HPDE6-E6E7 (cell line): ENCODE data around the gene FNIP1.
"Not testable (repeated sequence)": the region's sequence is repeated elsewhere in the genome, so short reads cannot be mapped to it uniquely, and the experiment has no call there.

Experiments
- DNase-seq: peaks from one replicate; pipeline ENCODE4 v3.0.0; 2011; ENCODE audit warnings: missing footprints; ENCODE audit errors: extremely low spot score

Gene FNIP1

DNA sequence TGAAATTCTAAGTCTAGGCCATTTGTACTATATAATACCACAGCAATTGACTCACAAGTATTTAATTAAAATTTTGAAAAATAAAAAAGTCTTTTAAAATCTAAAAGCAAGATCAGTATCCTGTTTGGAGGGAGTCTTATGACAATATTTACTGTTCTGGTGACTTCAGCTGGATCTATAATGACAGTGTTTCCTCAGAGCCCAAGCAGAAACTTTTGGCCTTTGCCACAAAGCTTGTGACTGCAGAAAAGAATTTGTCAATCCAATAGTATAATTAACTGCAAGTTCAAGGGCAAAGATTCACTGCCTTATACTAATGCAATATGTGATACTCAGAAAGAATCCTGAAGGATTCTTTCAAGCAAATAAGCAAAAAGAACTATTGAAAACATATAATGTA lies 112.2 kb downstream of the FNIP1 start:
- DNase-seq, result no peak

DNA sequence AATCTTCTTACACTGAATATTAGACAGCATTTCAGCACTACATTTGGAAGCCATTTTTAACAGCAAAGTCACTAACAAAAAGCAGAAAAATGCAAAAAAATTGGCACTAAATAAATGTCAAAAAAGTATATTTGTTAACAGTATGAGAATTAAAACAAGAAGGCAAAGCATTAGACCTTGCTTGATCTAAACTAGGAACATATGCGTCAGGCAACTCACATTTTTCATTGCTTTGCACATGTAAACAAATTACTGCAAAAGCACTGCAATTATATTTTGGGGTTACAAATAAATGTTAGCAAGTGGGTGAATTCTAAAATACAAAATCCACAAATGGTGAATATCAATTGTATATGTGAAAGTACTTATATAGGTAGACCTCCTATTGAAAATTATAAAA lies 112.8 kb downstream of the FNIP1 start:
- no peak for DNase-seq

- no peak for DNase-seq
Measured at GRCh38 chr5:131682826-131683225, 114.0 kb downstream of the FNIP1 start.

- no peak for DNase-seq
Measured at GRCh38 chr5:131682175-131682574, 114.6 kb downstream of the FNIP1 start.

- no peak for DNase-seq
Measured at GRCh38 chr5:131679911-131680310, 116.9 kb downstream of the FNIP1 start.

- not testable (repeated sequence) for DNase-seq
Measured at GRCh38 chr5:131678273-131678672, 118.5 kb downstream of the FNIP1 start.

DNA sequence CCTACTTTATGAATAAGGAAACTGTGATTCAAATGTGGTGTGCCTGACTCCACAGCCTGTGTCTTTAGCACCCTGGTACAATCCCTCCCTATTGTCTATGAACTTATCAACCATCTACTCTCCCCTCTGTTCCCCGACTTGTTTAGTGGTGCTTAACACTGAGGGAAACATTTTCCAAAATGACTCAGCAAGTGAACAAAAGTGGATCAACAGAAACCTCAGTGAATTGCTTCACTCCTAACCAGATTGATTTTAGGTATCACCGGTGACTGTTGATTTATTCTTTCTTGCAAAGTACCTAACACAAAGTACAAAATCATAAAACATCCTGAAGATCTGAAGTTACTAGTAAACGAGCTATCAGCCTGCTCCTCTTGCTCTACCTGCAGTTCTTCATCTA lies 119.7 kb downstream of the FNIP1 start:
- DNase-seq, result no peak

DNA sequence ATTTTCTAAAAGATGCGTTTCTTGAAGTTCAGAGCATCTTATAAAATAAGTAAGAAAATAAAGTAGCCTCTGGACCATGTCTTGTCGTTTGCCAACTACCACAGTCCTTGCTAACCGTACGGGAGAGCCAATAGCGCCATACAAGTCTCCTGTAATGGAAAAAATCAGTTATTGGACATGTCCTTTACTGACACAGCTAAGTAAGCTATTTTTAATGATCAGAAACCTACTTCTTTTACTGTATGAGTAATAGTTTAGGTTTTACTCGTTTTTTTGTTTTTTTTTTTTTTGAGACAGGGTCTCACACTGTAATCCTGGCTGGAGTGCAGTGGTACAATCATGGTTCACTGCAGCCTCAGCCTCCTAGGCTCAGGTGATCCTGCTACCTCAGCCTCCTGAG lies 124.0 kb downstream of the FNIP1 start:
- DNase-seq, result no peak

DNA sequence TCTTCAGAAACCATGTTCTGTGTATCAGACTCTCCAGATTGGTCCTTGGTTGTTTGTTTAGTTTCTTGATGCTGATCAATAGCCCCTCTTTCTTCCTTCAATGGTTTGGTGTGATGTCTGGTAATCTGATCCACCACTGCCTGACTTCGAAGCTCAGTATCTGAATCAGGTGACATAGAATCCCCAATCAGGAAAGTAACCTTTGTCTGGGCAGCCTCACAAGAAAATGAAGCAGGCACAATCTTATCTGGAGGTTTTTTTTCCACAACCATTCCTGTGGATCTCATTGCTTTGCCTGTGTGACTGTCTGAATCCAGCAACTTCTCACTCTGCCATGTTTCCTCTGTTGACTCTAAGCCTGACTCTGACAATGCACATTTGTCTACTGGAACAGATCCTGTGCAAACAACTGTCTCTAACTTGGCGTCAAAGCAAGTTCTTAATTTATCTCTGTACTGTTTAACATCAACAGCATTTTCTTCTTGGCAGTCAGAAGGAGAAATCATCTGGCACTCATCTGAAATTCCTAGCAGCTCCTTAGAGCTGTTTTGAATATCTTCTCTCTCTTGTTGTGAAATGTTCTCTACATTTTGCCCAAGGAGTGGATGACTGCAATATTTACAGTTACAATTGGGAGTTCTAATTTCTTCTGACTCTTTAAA lies 124.7 kb downstream of the FNIP1 start:
- no peak for DNase-seq

DNA sequence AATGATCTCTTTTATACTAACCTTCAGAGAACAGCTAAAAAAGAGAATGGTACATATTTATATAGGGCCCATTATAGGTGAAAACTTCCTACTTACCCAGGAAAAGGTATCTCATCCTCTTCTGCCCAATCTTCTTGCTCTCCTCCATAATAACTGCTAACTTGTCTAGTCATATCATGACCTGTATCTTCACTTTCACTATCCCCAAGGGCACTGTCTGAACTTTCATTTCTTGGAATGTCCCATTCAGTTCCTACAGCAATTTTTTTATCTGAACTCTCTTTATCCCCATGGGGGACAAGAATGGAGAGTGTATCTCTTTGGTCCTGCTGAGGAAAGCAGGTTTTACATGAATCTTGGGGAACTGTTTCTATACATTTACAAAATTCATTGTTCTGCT lies 125.4 kb downstream of the FNIP1 start:
- no peak for DNase-seq

DNA sequence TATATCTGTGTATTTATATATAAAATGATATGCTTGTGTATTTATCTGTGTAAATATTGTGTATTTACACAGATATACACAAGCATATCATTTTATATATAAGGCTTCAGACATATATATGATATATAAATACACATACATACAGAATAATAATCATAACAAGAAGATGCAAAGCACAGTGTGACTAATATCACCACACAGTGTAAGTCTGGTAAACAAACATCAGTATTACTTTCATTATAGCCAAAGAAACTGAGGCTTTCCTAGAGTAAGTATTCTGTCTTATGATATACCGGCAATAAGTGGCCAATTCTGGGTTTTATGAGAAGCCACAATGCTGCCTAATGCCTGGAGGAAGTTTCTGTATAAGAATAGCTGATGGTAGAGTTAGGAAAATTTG lies 131.9 kb downstream of the FNIP1 start:
- DNase-seq, result no peak

- DNase-seq, result no peak
Measured at GRCh38 chr5:131661933-131662332, 134.9 kb downstream of the FNIP1 start.

GRCh38 chr5:131659841-131660240 lies 137.0 kb downstream of the FNIP1 start:
- DNase-seq, result no peak

DNA sequence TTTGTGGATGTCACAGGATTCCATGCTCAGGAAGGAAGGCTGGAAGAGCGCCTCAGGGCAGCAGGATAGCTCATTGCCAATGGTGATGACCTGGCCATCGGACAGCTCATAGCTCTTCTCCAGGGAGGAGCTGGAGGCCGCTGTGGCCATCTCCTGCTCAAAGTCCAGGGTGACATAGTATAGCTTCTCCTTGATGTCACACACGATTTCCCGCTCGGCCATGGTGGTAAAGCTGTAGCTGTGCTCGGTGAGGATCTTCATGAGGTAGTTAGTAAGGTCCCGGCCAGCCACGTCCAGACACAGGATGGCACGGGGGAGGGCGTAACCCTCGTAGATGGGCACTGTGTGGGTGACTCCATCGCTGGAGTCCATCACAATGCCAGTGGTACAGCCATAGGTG lies 137.5 kb downstream of the FNIP1 start:
- no peak for DNase-seq

- DNase-seq, result no peak
Measured at GRCh38 chr5:131654776-131655175, 142.0 kb downstream of the FNIP1 start.

- no peak for DNase-seq
Measured at GRCh38 chr5:131654309-131654708, 142.5 kb downstream of the FNIP1 start.

DNA sequence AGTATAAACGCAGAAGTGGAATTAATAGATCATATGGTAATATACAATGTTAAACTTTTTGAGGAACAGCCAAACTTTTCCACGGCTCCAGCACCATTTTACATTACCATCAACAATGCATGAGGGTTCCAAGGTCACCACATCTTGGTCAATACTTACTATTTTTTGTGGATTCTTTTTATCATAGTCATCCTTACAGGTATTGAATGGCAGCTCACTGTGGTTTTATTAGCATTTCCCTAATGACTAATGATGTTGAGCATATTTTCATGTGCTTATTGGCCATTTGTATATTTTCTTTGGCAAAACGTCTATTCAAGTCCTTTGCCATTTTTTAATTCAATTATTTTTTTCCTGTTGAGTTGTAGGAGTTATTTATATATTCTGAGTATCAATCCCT lies 147.7 kb downstream of the FNIP1 start:
- no peak for DNase-seq

DNA sequence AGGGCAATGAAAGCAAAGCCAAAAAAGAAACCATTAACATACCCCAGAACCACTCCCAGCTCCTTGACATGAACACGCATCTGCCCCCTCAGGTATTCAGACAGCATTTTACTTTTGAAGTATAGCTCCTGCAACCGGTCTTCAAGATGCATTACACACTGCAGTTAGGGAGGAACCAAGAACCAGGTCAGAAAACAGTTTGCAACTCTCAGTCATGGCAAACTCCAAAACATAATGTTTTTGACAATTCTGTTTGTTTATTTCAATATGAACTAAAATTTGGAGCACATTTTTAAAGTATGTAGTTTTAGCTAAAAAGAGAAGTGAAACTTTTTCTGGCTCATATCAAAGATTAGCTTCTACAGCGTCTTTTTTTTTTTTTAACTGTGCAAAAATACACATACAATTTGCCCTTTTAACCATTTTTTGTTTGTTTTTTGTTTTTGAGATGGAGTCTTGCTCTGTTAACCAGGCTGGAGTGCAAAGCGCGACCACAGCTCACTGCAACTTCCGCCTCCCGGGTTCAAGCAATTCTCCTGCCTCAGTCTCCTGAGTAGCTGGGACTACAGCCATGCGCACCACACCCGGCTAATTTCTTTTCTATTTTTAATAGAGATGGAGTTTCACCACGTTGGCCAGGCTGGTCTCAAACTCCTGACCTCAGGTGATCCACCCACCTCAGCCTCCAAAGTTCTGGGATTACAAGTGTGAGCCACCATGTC lies 149.6 kb downstream of the FNIP1 start:
- no peak for DNase-seq

DNA sequence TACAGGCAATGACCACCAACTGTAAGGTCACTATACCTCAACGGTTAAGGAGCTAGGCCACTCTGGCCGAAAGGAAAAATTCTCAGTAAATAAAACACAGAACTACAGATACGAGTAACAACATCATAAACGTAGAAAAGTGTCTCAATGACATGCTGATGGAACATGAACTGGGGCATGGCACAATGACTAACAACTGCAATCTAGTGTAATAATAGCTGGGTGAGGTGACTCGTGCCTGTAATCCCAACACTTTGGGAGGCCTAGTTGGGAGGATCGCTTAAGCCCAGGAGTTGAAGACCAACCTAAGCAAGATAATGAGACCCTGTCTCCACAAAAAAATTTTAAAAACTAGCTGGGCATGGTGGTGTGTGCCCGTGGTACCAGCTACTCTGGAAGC lies 152.0 kb downstream of the FNIP1 start:
- no peak for DNase-seq

DNA sequence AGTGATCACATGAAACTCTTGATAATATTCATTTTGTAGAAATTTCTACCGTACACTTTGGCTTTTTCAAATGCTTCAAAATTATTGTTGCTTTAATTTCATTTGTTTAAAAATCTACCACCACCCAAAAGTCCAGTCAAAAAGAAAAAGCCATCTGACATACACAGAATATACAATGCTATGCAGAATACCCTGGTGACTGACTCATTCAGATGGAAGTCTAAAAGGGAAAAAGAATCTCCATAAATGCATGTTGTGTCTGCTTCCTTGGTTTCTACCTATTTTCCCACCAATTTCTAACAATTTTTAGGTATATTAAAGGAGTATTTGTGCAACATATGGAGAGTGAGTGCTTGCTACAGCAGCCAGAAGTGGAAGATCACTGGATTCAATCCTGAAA lies 152.4 kb downstream of the FNIP1 start:
- DNase-seq, result no peak

GRCh38 chr5:131641494-131641893 lies 155.3 kb downstream of the FNIP1 start:
- no peak for DNase-seq

DNA sequence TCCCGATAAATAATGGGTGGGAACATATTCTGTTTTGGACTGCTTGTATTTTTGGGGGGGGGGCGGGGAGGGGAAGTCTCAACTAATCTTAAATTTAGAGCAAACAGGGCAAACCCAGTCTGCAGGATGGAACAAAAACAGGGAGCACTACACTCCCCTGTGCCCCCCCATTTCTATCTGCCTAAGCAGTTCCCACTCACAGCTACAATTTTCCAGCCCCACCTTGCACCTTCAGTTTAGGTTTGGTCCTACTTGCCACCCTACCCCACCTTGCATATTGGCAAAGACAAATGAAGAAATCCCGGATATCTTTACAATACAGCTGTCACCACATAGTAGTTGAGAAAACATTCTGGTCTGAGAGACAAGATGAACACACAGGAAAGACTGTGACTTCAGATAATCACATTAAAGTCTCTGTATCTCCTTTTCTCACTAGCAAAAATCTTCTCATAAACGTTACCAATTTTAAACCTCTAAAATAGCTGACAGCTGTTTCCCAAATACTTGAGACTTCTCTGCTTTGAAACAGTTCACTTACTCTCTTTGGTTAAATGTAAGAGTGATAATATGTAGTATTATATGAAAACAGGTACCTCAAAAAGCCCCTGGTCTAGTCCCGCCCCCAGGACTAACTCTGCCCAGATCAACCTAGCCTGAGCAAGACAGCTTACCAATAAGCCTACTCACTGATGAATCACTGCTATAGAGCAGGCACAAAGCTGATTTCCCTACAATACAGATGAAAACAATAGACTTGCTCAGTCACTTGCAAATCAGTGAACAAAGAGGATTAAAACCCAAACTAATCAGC lies 156.6 kb downstream of the FNIP1 start:
- peak; percentile 45 for DNase-seq

DNA sequence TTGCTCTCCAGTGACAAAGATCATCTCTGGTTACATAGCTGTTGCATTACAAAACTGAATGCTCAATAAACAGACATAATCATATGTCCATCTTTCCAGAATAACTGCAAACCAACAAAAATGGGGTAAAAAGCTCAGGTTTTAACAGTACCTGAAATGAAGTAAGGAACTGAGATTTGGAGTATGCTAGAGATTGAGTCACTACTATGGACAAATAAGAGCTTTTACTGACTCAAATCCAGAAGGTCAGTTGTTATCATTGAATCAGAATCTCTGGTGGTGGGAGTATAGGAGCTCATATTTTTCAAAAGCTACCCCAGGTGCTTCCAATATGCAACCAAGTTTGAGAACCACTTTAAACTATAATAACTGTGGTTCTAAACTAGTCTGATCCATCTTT lies 157.7 kb downstream of the FNIP1 start:
- no peak for DNase-seq
